T-helper 17 cell (primary cell): ENCODE measurements around the gene CNFN. TPM values are rescaled to one million over a fixed set of nuclear protein-coding genes. Genes with fewer than 3 reads are reported as not detected.

Experiments used
- ATAC-seq: fragments of 150-1000 bp; cut with Tn5 transposase; 2 replicates; pipeline ENCODE4 v1.10.0; 2021; ENCODE audit warnings: mild to moderate bottlenecking, moderate library complexity
- DNase-seq, 3 donors: peaks; one replicate each; pipeline versions ENCODE4 v3.0.0 to v3.0.0-alpha.2; 2020 to 2021
- H3K9me3 ChIP-seq: one replicate; pipeline ENCODE4 v1.7.0; 2013; ENCODE audit warnings: low read length, mild to moderate bottlenecking; ENCODE audit not compliant: control insufficient read depth, poor library complexity, severe bottlenecking
- H3K27ac Mint-ChIP-seq: one replicate; pipeline ENCODE4 v1.8.0; 2022; ENCODE audit warnings: mild to moderate bottlenecking, moderate library complexity, mixed read lengths
- H3K27me3 Mint-ChIP-seq: one replicate; pipeline ENCODE4 v1.8.0; 2022; ENCODE audit warnings: mixed read lengths
- H3K36me3 Mint-ChIP-seq: one replicate; pipeline ENCODE4 v1.8.0; 2022; ENCODE audit warnings: low read depth, mixed read lengths
- H3K4me1 Mint-ChIP-seq: one replicate; pipeline ENCODE4 v1.8.0; 2022; ENCODE audit warnings: mild to moderate bottlenecking, mixed read lengths
- H3K4me3 Mint-ChIP-seq: one replicate; pipeline ENCODE4 v1.8.0; 2022; ENCODE audit warnings: mild to moderate bottlenecking, moderate library complexity, mixed read lengths
- total RNA-seq, 4 donors: library from RNA in 2 of 4; stranded (reverse) in 2 of 4; gene quantifications; one replicate each; pipeline ENCODE4 v1.2.3 and lab custom pipeline; 2022 to 2026

The CNFN gene
- total RNA-seq, 2 donors from 2014 or later: not detected

- DNase-seq (no peak), ATAC-seq (no peak)
- H3K4me1 Mint-ChIP-seq: peaks cover 6% of the 10 kb centered on the region
- no peaks in the 10 kb centered on the region for H3K27me3 Mint-ChIP-seq
- H3K9me3 ChIP-seq: no peaks in the 10 kb centered on the region
- H3K36me3 Mint-ChIP-seq: peaks cover 4% of the 10 kb centered on the region
- no peak overlapping the region for H3K27ac Mint-ChIP-seq
- H3K4me3 Mint-ChIP-seq: no peak overlapping the region
Observed at GRCh38 chr19:42362891-42363440, 27.1 kb downstream of the CNFN start.

GRCh38 chr19:42362342-42362741 lies 27.8 kb downstream of the CNFN start:
- H3K27ac Mint-ChIP-seq: no peak overlapping the region

GRCh38 chr19:42361545-42361910 lies 28.6 kb downstream of the CNFN start:
- no peaks in the 10 kb centered on the region for H3K9me3 ChIP-seq
- Mint-ChIP-seq H3K27ac (peak overlapping the region; percentile 79), H3K4me1 (peaks cover 9% of the 10 kb centered on the region), H3K4me3 (no peak overlapping the region), H3K36me3 (peaks cover 4% of the 10 kb centered on the region), H3K27me3 (no peaks in the 10 kb centered on the region)
- no peak for ATAC-seq
- no peak for DNase-seq

More at GRCh38 chr19:42362342-42362741, 27.8 kb downstream of the CNFN start:
- Mint-ChIP-seq H3K36me3 (peaks cover 4% of the 10 kb centered on the region), H3K4me3 (no peak overlapping the region), H3K4me1 (peaks cover 9% of the 10 kb centered on the region), H3K27me3 (no peaks in the 10 kb centered on the region)
- DNase-seq: no peak
- no peak for ATAC-seq
- H3K9me3 ChIP-seq: no peaks in the 10 kb centered on the region

GRCh38 chr19:42360787-42361544 lies 29.1 kb downstream of the CNFN start:
- Mint-ChIP-seq H3K36me3 (peaks cover 4% of the 10 kb centered on the region), H3K27me3 (no peaks in the 10 kb centered on the region), H3K4me3 (no peak overlapping the region), H3K4me1 (peaks cover 9% of the 10 kb centered on the region), H3K27ac (peak overlapping the region; percentile 79)
- ATAC-seq: no peak
- no peak for DNase-seq
- H3K9me3 ChIP-seq: no peaks in the 10 kb centered on the region

GRCh38 chr19:42357290-42357689 lies 32.8 kb downstream of the CNFN start:
- no peak for DNase-seq
- no peaks in the 10 kb centered on the region for H3K9me3 ChIP-seq
- no peak for ATAC-seq
- peaks cover 9% of the 10 kb centered on the region for H3K4me1 Mint-ChIP-seq
- H3K27ac Mint-ChIP-seq: no peak overlapping the region
- H3K27me3 Mint-ChIP-seq: no peaks in the 10 kb centered on the region
- peaks cover 4% of the 10 kb centered on the region for H3K36me3 Mint-ChIP-seq
- no peak overlapping the region for H3K4me3 Mint-ChIP-seq

- H3K27ac Mint-ChIP-seq: no peak overlapping the region
Observed at GRCh38 chr19:42356686-42357085, 33.4 kb downstream of the CNFN start.

GRCh38 chr19:42355896-42356295 lies 34.2 kb downstream of the CNFN start:
- peaks cover 12% of the 10 kb centered on the region for H3K4me1 Mint-ChIP-seq
- peaks cover 8% of the 10 kb centered on the region for H3K36me3 Mint-ChIP-seq
- ATAC-seq (no peak), DNase-seq (no peak)
- no peaks in the 10 kb centered on the region for H3K27me3 Mint-ChIP-seq
- no peak overlapping the region for H3K27ac Mint-ChIP-seq
- H3K9me3 ChIP-seq: no peaks in the 10 kb centered on the region
- H3K4me3 Mint-ChIP-seq: no peak overlapping the region

More at GRCh38 chr19:42356686-42357085, 33.4 kb downstream of the CNFN start:
- Mint-ChIP-seq H3K27me3 (no peaks in the 10 kb centered on the region), H3K36me3 (peaks cover 8% of the 10 kb centered on the region), H3K4me3 (no peak overlapping the region), H3K4me1 (peaks cover 12% of the 10 kb centered on the region)
- DNase-seq (no peak), ATAC-seq (no peak)
- no peaks in the 10 kb centered on the region for H3K9me3 ChIP-seq

- H3K27me3 Mint-ChIP-seq: no peaks in the 10 kb centered on the region
- DNase-seq (no peak), ATAC-seq (no peak)
- H3K36me3 Mint-ChIP-seq: peaks cover 8% of the 10 kb centered on the region
- H3K9me3 ChIP-seq: no peaks in the 10 kb centered on the region
- H3K27ac Mint-ChIP-seq: no peak overlapping the region
- H3K4me1 Mint-ChIP-seq: peaks cover 12% of the 10 kb centered on the region
- no peak overlapping the region for H3K4me3 Mint-ChIP-seq
Observed at GRCh38 chr19:42353341-42354015, 36.6 kb downstream of the CNFN start.

- H3K27ac Mint-ChIP-seq: no peak overlapping the region
- peaks cover 6% of the 10 kb centered on the region for H3K36me3 Mint-ChIP-seq
- H3K9me3 ChIP-seq: no peaks in the 10 kb centered on the region
- ATAC-seq: peak; percentile 73
- H3K4me1 Mint-ChIP-seq: peaks cover 12% of the 10 kb centered on the region
- H3K4me3 Mint-ChIP-seq: no peak overlapping the region
- H3K27me3 Mint-ChIP-seq: no peaks in the 10 kb centered on the region
- DNase-seq: no peak
Observed at GRCh38 chr19:42352301-42353259, 37.5 kb downstream of the CNFN start.

GRCh38 chr19:42351079-42351735 lies 38.9 kb downstream of the CNFN start:
- H3K4me1 Mint-ChIP-seq: peaks cover 12% of the 10 kb centered on the region
- peaks cover 6% of the 10 kb centered on the region for H3K36me3 Mint-ChIP-seq
- DNase-seq (no peak), ATAC-seq (no peak)
- H3K27me3 Mint-ChIP-seq: no peaks in the 10 kb centered on the region
- no peak overlapping the region for H3K4me3 Mint-ChIP-seq
- H3K27ac Mint-ChIP-seq: no peak overlapping the region
- H3K9me3 ChIP-seq: no peaks in the 10 kb centered on the region

GRCh38 chr19:42350417-42350816 lies 39.7 kb downstream of the CNFN start:
- Mint-ChIP-seq H3K36me3 (peaks cover 6% of the 10 kb centered on the region), H3K4me1 (peaks cover 12% of the 10 kb centered on the region), H3K27ac (no peak overlapping the region), H3K27me3 (no peaks in the 10 kb centered on the region), H3K4me3 (no peak overlapping the region)
- no peak for ATAC-seq
- H3K9me3 ChIP-seq: no peaks in the 10 kb centered on the region
- DNase-seq: no peak

- H3K36me3 Mint-ChIP-seq: peaks cover 6% of the 10 kb centered on the region
- no peaks in the 10 kb centered on the region for H3K9me3 ChIP-seq
- H3K4me1 Mint-ChIP-seq: peaks cover 12% of the 10 kb centered on the region
- no peaks in the 10 kb centered on the region for H3K27me3 Mint-ChIP-seq
- no peak overlapping the region for H3K4me3 Mint-ChIP-seq
- no peak overlapping the region for H3K27ac Mint-ChIP-seq
- no peak for DNase-seq
- ATAC-seq: no peak
Observed at GRCh38 chr19:42349378-42350107, 40.6 kb downstream of the CNFN start.
